IMR-90 (cell line): ENCODE measurements around the gene UNC5A. TPM values are rescaled to one million over a fixed set of nuclear protein-coding genes. Genes with fewer than 3 reads are reported as not detected.

Experiments used
- ATAC-seq: fragments of 200-7000 bp; cut with Tn5 transposase; 2 replicates; pipeline ENCODE4 v1.9.1; 2020; ENCODE audit warnings: low read depth, mild to moderate bottlenecking, moderate library complexity
- BruUV-seq: library from RNA; stranded (reverse); fragments of 400-500 nt; replicated peaks from 2 replicates; lab custom pipeline; 2021; lab: Mats Ljungman, UMichigan
- CTCF ChIA-PET: fragments of 300-600 bp; formaldehyde crosslinking; extraction: SDS; loops from one replicate; lab custom pipeline; 2021; ENCODE audit warnings: antibody characterized with exemption; lab: Yijun Ruan, JAX
- POLR2A ChIA-PET: fragments of 300-600 bp; sonication (Branson Sonifier 250); formaldehyde crosslinking; loops from one replicate; lab custom pipeline; 2022; ENCODE audit warnings: antibody characterized with exemption; ENCODE audit not compliant: unreplicated experiment; lab: Charles Lee
- DNase-seq: peaks from one replicate; pipeline ENCODE4 v3.0.0; 2013
- H2AFZ ChIP-seq: replicated peaks from 2 replicates; pipeline ENCODE3; 2013; ENCODE audit warnings: low read length, mild to moderate bottlenecking; ENCODE audit not compliant: poor library complexity
- H2AK5ac ChIP-seq: 2 replicates; pipeline ENCODE4 v1.6.1; 2013; ENCODE audit warnings: low read depth, low read length, inconsistent platforms
- H2AK9ac ChIP-seq: replicated peaks from 2 replicates; pipeline ENCODE3; 2013; ENCODE audit warnings: mild to moderate bottlenecking, low read depth, low read length, moderate library complexity; ENCODE audit not compliant: poor library complexity
- H2BK120ac ChIP-seq: 2 replicates; pipeline ENCODE4 v1.6.1; 2013; ENCODE audit warnings: low read depth, low read length, inconsistent platforms
- H2BK15ac ChIP-seq: 3 replicates; pipeline ENCODE4 v1.6.1; 2013; ENCODE audit warnings: low read depth, low read length, inconsistent platforms
- H2BK20ac ChIP-seq: 2 replicates; pipeline ENCODE4 v1.6.1; 2013; ENCODE audit warnings: low read depth, mild to moderate bottlenecking, inconsistent platforms, low read length, moderate library complexity
- H2BK5ac ChIP-seq: 2 replicates; pipeline ENCODE4 v1.6.1; 2013; ENCODE audit warnings: mild to moderate bottlenecking, low read depth, low read length, inconsistent platforms; ENCODE audit not compliant: poor library complexity, severe bottlenecking
- H3K14ac ChIP-seq: replicated peaks from 2 replicates; pipeline ENCODE4 v1.6.1; 2013; ENCODE audit warnings: low read depth, low read length, inconsistent platforms
- H3K18ac ChIP-seq: 2 replicates; pipeline ENCODE4 v1.6.1; 2013; ENCODE audit warnings: low read depth, low read length, control low read depth
- H3K23ac ChIP-seq: 2 replicates; pipeline ENCODE4 v1.6.1; 2013; ENCODE audit warnings: low read depth, low read length, inconsistent platforms
- H3K27ac ChIP-seq: 2 replicates; pipeline ENCODE4 v1.5.1; 2013; ENCODE audit warnings: mild to moderate bottlenecking, control low read depth, low read length; ENCODE audit not compliant: insufficient read depth
- H3K27me3 ChIP-seq: 2 replicates; pipeline ENCODE4 v1.6.1; 2013; ENCODE audit warnings: low read length; ENCODE audit not compliant: control insufficient read depth, insufficient read depth
- H3K36me3 ChIP-seq: 2 replicates; pipeline ENCODE4 v1.6.1; 2013; ENCODE audit warnings: low read length, mixed read lengths; ENCODE audit not compliant: control insufficient read depth, insufficient read depth
- H3K4ac ChIP-seq: 2 replicates; pipeline ENCODE4 v1.6.1; 2013; ENCODE audit warnings: low read depth, low read length, inconsistent platforms
- H3K4me1 ChIP-seq: 2 replicates; pipeline ENCODE4 v1.6.1; 2013; ENCODE audit warnings: low read length, mixed read lengths; ENCODE audit not compliant: control insufficient read depth, insufficient read depth
- H3K4me2 ChIP-seq: 2 replicates; pipeline ENCODE4 v1.6.1; 2013; ENCODE audit warnings: low read depth, mild to moderate bottlenecking, control low read depth, low read length, moderate library complexity
- H3K4me3 ChIP-seq: 2 replicates; pipeline ENCODE4 v1.5.1; 2013; ENCODE audit warnings: low read depth, mild to moderate bottlenecking, control low read depth, low read length, moderate library complexity; ENCODE audit not compliant: insufficient read depth
- H3K56ac ChIP-seq: 2 replicates; pipeline ENCODE4 v1.6.1; 2013; ENCODE audit warnings: low read length, inconsistent platforms; ENCODE audit not compliant: insufficient read depth; ENCODE audit errors: extremely low read depth
- H3K79me1 ChIP-seq, 2 experiments: 2 replicates each; pipeline ENCODE4 v1.6.1; 2013; ENCODE audit warnings: low read length in 2 of 2, inconsistent platforms in 1 of 2, low read depth in 1 of 2
- H3K9ac ChIP-seq: 2 replicates; pipeline ENCODE4 v1.6.1; 2013; ENCODE audit warnings: low read depth, low read length, control low read depth
- H3K9me1 ChIP-seq: 2 replicates; pipeline ENCODE4 v1.6.1; 2013; ENCODE audit warnings: low read length, inconsistent platforms; ENCODE audit not compliant: insufficient read depth
- H3K9me3 ChIP-seq: 2 replicates; pipeline ENCODE4 v1.6.1; 2013; ENCODE audit warnings: low read length; ENCODE audit not compliant: control insufficient read depth, insufficient read depth
- H4K20me1 ChIP-seq: 2 replicates; pipeline ENCODE4 v1.6.1; 2013; ENCODE audit warnings: low read length, inconsistent platforms; ENCODE audit not compliant: insufficient read depth
- H4K5ac ChIP-seq: 2 replicates; pipeline ENCODE4 v1.6.1; 2013; ENCODE audit warnings: mild to moderate bottlenecking, low read depth, low read length, control low read depth
- H4K8ac ChIP-seq, 2 experiments: 2 replicates each; pipeline ENCODE4 v1.6.1; 2013; ENCODE audit warnings: low read depth in 2 of 2, low read length in 2 of 2, control low read depth in 1 of 2, inconsistent platforms in 1 of 2
- H4K91ac ChIP-seq: 2 replicates; pipeline ENCODE4 v1.6.1; 2013; ENCODE audit warnings: low read depth, low read length, inconsistent platforms; ENCODE audit not compliant: insufficient read depth
- CEBPB ChIP-seq: IDR thresholded peaks from 2 replicates; pipeline ENCODE4 v1.6.1; 2012; ENCODE audit warnings: low read depth, low read length, improper control_type of control experiment
- CHD1 ChIP-seq: IDR thresholded peaks from 2 replicates; pipeline ENCODE4 v1.6.1; 2012; ENCODE audit warnings: low read depth, low read length, improper control_type of control experiment
- CTCF ChIP-seq: conservative IDR thresholded peaks from 2 replicates; pipeline ENCODE4 v1.5.1; 2012; ENCODE audit warnings: mild to moderate bottlenecking, low read depth, low read length, improper control_type of control experiment
- ELK1 ChIP-seq: fragments of 150-350 bp; IDR thresholded peaks from 2 replicates; pipeline ENCODE4 v1.6.1; 2016; ENCODE audit warnings: low read depth, mild to moderate bottlenecking, low read length, moderate library complexity, borderline replicate concordance
- FOS ChIP-seq: fragments of 150-350 bp; IDR thresholded peaks from 2 replicates; pipeline ENCODE4 v1.6.1; 2016; ENCODE audit warnings: low read depth, low read length
- MAFK ChIP-seq: IDR thresholded peaks from 2 replicates; pipeline ENCODE4 v1.6.1; 2012; ENCODE audit warnings: low read depth, low read length, improper control_type of control experiment
- MAZ ChIP-seq: IDR thresholded peaks from 2 replicates; pipeline ENCODE4 v1.6.1; 2012; ENCODE audit warnings: low read depth, mild to moderate bottlenecking, low read length, improper control_type of control experiment, moderate library complexity, borderline replicate concordance
- MXI1 ChIP-seq: IDR thresholded peaks from 2 replicates; pipeline ENCODE4 v1.6.1; 2012; ENCODE audit warnings: low read depth, mild to moderate bottlenecking, low read length, moderate library complexity, borderline replicate concordance
- NFE2L2 ChIP-seq: fragments of 150-350 bp; IDR thresholded peaks from 2 replicates; pipeline ENCODE4 v1.6.1; 2016; ENCODE audit warnings: low read depth, mild to moderate bottlenecking, low read length
- RAD21 ChIP-seq: IDR thresholded peaks from 2 replicates; pipeline ENCODE4 v1.6.1; 2012; ENCODE audit warnings: low read length, improper control_type of control experiment
- RCOR1 ChIP-seq: IDR thresholded peaks from 2 replicates; pipeline ENCODE4 v1.6.1; 2012; ENCODE audit warnings: mild to moderate bottlenecking, low read length, improper control_type of control experiment; ENCODE audit not compliant: insufficient replicate concordance
- USF2 ChIP-seq: fragments of 150-350 bp; IDR thresholded peaks from 2 replicates; pipeline ENCODE4 v1.6.1; 2017; ENCODE audit warnings: mild to moderate bottlenecking, antibody characterized with exemption, low read length, low read depth
- WGBS, 2 experiments: methylation state at CpG; one replicate each; pipeline versions ENCODE4 v1.1.5 to v1.1.7; 2013; ENCODE audit warnings: missing lambda C conversion rate in 2 of 2; ENCODE audit not compliant: insufficient read length in 1 of 2; ENCODE audit errors: extremely low coverage in 2 of 2; 5-methylcytosine and 5-hydroxymethylcytosine counted together
- dilution Hi-C: fragments of 300-500 bp; cut with HindIII; formaldehyde crosslinking; loops from one replicate; pipeline ENCODE4 v1.14.3; 2018; ENCODE audit warnings: low sequenced_read_pairs; ENCODE audit not compliant: unreplicated experiment
- in situ Hi-C: fragments of 300-500 bp; cut with MboI; formaldehyde crosslinking; loops from 3 replicates; pipeline ENCODE4 v1.14.3; 2019; ENCODE audit warnings: low sequenced_read_pairs, inconsistent platforms, mixed read lengths
- intact Hi-C: fragments of 100-400 bp; cut with micrococcal nuclease; formaldehyde crosslinking; loops from 2 replicates; pipeline ENCODE4 v1.10.0; 2022
- polyA plus RNA-seq, 3 experiments: library from polyadenylated mRNA; depleted of rRNA; stranded (reverse); fragments of >200 nt; gene quantifications; 2 replicates each; pipeline ENCODE4 v1.2.3, GENCODE V29; 2012; ENCODE audit warnings: low replicate concordance in 1 of 3
- total RNA-seq: library from RNA; depleted of rRNA; stranded (reverse); fragments of >200 nt; gene quantifications from 2 replicates; pipeline ENCODE4 v1.2.3, GENCODE V29; 2012

Gene UNC5A
- total and polyA plus RNA-seq, 2 of the 4 experiments (the other 2 are of a cell fraction) = not detected

- Histone ChIP-seq H2BK15ac (no peak overlapping the region), H3K9me1 (no peaks in the 10 kb centered on the region), H3K14ac (no peak overlapping the region), H3K4me3 (no peak overlapping the region), H4K20me1 (no peaks in the 10 kb centered on the region; the same call in 1 of the 2 replicates), H3K56ac (no peak overlapping the region), H2BK5ac (no peak overlapping the region), H3K79me1 (no peaks in the 10 kb centered on the region), H2AK5ac (no peak overlapping the region), H4K91ac (no peak overlapping the region), H3K27ac (no peak overlapping the region), H3K9ac (no peak overlapping the region), H3K9me3 (no peaks in the 10 kb centered on the region; the same call in 1 of the 2 replicates), H2BK20ac (no peak overlapping the region), H3K4ac (no peak overlapping the region), H3K27me3 (peaks cover 48% of the 10 kb centered on the region), H4K5ac (no peak overlapping the region), H4K8ac (no peak overlapping the region), H3K4me1 (peaks cover 2% of the 10 kb centered on the region; the same call in 1 of the 2 replicates), H3K23ac (no peak overlapping the region), H3K4me2 (no peak overlapping the region), H2AK9ac (no peak overlapping the region), H3K36me3 (no peaks in the 10 kb centered on the region), H2BK120ac (no peak overlapping the region), H2AFZ (no peak overlapping the region), H3K18ac (no peak overlapping the region)
- intact Hi-C loops (no loop called here), dilution Hi-C loops (no loop called here), in situ Hi-C loops (no loop called here)
- BruUV-seq = no TSS peak
- CTCF ChIA-PET = interaction anchor here (0.6 kb wide), 1 partner anchor 333 kb away, joined by 3 read pairs; no protein-coding TSS in a partner anchor
- POLR2A ChIA-PET = no interaction called here
- TF ChIP-seq CTCF (no peak), FOS (no peak), RCOR1 (no peak), MXI1 (no peak), MAZ (no peak), USF2 (no peak), CEBPB (no peak), RAD21 (no peak), ELK1 (no peak), CHD1 (no peak), MAFK (no peak), NFE2L2 (no peak)
- no peak for ATAC-seq
- WGBS, 2 experiments = 51% methylated on average over 3 of the region's 14 CpGs; no CpG with 5 or more reads in 1 of the 2 experiments
- no peak for DNase-seq
These were observed 29.9 kb upstream of the UNC5A start for GRCh38 chr5:176780176-176781053.
